Measurements from ENCODE around the gene HSPB7. TPM values are rescaled to one million over a fixed set of nuclear protein-coding genes. Genes with fewer than 3 reads are reported as not detected.
"Not testable (repeated sequence)": the region's sequence is repeated elsewhere in the genome, so short reads cannot be mapped to it uniquely, and the experiment has no call there.

The HSPB7 gene
- total and polyA plus RNA-seq, 2 of the 8 experiments (the other 6 are each of a cell fraction or from before 2014, with no cell fraction given): not detected

- ChIA-PET CTCF (ENCODE audit: partially characterized antibody) (interaction anchor here (0.7 to 3.0 kb wide), 6 partner anchors 8 to 204 kb away, joined by 3 to 13 read pairs (median 4); partner anchors contain the start of genes FAM131C and HSPB7), POLR2A (ENCODE audit: partially characterized antibody) (interaction anchor here (1.5 kb wide), 1 partner anchor 28 kb away, joined by 3 read pairs; no protein-coding TSS in a partner anchor)
- H3K36me3 ChIP-seq (ENCODE audit: control insufficient read depth in 2 of 4, insufficient read depth in 4 of 4, low read length in 3 of 4); H2BK12ac ChIP-seq (ENCODE audit: low read depth, low read length); H3K18ac ChIP-seq (ENCODE audit: extremely low read depth, low read length); H3K79me1 ChIP-seq (ENCODE audit: low read depth, low read length); H2AK5ac ChIP-seq (ENCODE audit: low read depth, low read length); H3K56ac ChIP-seq (replicated peaks; ENCODE audit: insufficient read length, low read depth, low read length); H3K4me2 ChIP-seq (ENCODE audit: insufficient read depth in 1 of 2, low read depth in 2 of 2, low read length in 2 of 2); H3K23me2 ChIP-seq (ENCODE audit: low read depth, low read length); H3K23ac ChIP-seq (ENCODE audit: insufficient read length); H2BK20ac ChIP-seq (ENCODE audit: low read length); H3K4ac ChIP-seq (replicated peaks; ENCODE audit: insufficient read length, low read depth, low read length); H4K20me1 ChIP-seq (replicated peaks in 1 of 2; ENCODE audit: control insufficient read depth in 1 of 2, insufficient read depth in 2 of 2, low read length in 2 of 2); FAIRE-seq; H4K5ac ChIP-seq (ENCODE audit: insufficient read length, low read depth, low read length); H3K27me3 ChIP-seq (replicated peaks in 1 of 4; ENCODE audit: control insufficient read depth in 3 of 4, extremely low read depth in 1 of 4, insufficient read depth in 3 of 4, low read length in 3 of 4); H3K27ac ChIP-seq (ENCODE audit: low read depth, low read length); H3K4me1 ChIP-seq (replicated peaks in 1 of 4; ENCODE audit: control insufficient read depth in 3 of 4, insufficient read depth in 4 of 4, low read length in 3 of 4); H4K8ac ChIP-seq (ENCODE audit: extremely low read depth, insufficient read depth, low read length); H2BK5ac ChIP-seq (ENCODE audit: low read depth, low read length); H2BK120ac ChIP-seq (replicated peaks; ENCODE audit: low read depth, low read length); H3K4me3 ChIP-seq (ENCODE audit: extremely low read depth in 1 of 4, insufficient read depth in 2 of 4, low read depth in 3 of 4, low read length in 4 of 4); H3K79me2 ChIP-seq (ENCODE audit: control insufficient read depth in 1 of 2, insufficient read depth in 2 of 2, low read length in 2 of 2); H3K9me3 ChIP-seq (ENCODE audit: insufficient read depth in 2 of 2, low read depth in 1 of 2, low read length in 1 of 2); H4K91ac ChIP-seq (replicated peaks; ENCODE audit: insufficient read length, low read length); H2AFZ ChIP-seq (ENCODE audit: low read length); DNase-seq (ENCODE audit: low read depth in 1 of 2, low spot score in 2 of 2); H3K9ac ChIP-seq (replicated peaks in 1 of 4; ENCODE audit: extremely low read depth in 1 of 4, low read depth in 3 of 4, low read length in 3 of 4); H2BK15ac ChIP-seq (ENCODE audit: low read length); H3K14ac ChIP-seq (ENCODE audit: insufficient read length): not testable (repeated sequence)
- WGBS, 2 experiments (ENCODE audit: extremely low coverage in 1 of 2, insufficient coverage in 1 of 2, insufficient read length in 1 of 2, insufficient replicate concordance in 2 of 2, low coverage in 1 of 2, low lambda C conversion rate in 2 of 2, missing lambda C conversion rate in 1 of 2): 100% methylated on average over 1 of the region's 8 CpGs; no CpG with 5 or more reads in 1 of the 2 experiments
These were observed 22.0 kb upstream of the HSPB7 start for GRCh38 chr1:16039871-16040270.
